HepG2 (cell line): Measurements from ENCODE around the gene FGGY. TPM values are rescaled to one million over a fixed set of nuclear protein-coding genes. Genes with fewer than 3 reads are reported as not detected.

Experiments
- ATAC-seq: fragments of 200-7000 bp; cut with Tn5 transposase; 3 replicates; pipeline ENCODE4 v1.9.1; 2020; ENCODE audit warnings: mild to moderate bottlenecking, moderate library complexity
- BruUV-seq: library from RNA; stranded (reverse); fragments of 400-500 nt; replicated peaks from 2 replicates; lab custom pipeline; 2021; lab: Mats Ljungman, UMichigan
- CTCF ChIA-PET: fragments of 300-600 bp; formaldehyde crosslinking; extraction: SDS; loops from one replicate; lab custom pipeline; 2021; ENCODE audit warnings: low total read pairs, inconsistent platforms, low intra/inter-chr PET ratio; lab: Yijun Ruan, JAX
- POLR2A ChIA-PET: fragments of 350-600 bp; sonication (Branson Sonifier 250); formaldehyde crosslinking; loops from one replicate; lab custom pipeline; 2020; ENCODE audit warnings: antibody characterized with exemption, inconsistent platforms; lab: Yijun Ruan, JAX
- DNase-seq: peaks from one replicate; pipeline ENCODE4 v3.0.0-alpha.2; 2015; ENCODE audit warnings: low spot score
- FAIRE-seq: peaks from 3 replicates; lab custom pipeline; 2011; peaks lifted over from hg19 to GRCh38; lab: Jason Lieb, UNC
- H2AFZ ChIP-seq: one replicate; pipeline ENCODE4 v1.6.1; 2011; ENCODE audit warnings: low read length, inconsistent platforms
- H3K27ac ChIP-seq: fragments of 300-600 bp; 3 replicates; pipeline ENCODE4 v1.8.0; 2011; ENCODE audit warnings: mixed run types, mild to moderate bottlenecking, mixed read lengths, low read length, inconsistent platforms; ENCODE audit not compliant: insufficient read depth; ENCODE audit errors: extremely low read length
- H3K27me3 ChIP-seq, 2 experiments: fragments of 200-600 bp in 1 of 2; 2 replicates in 1 of 2; 3 replicates in 1 of 2; pipeline versions ENCODE4 v1.6.0 to v1.8.0; 2011; ENCODE audit warnings: low read length in 2 of 2, mild to moderate bottlenecking in 2 of 2, moderate library complexity in 2 of 2, inconsistent platforms in 1 of 2; ENCODE audit not compliant: insufficient read depth in 2 of 2, control insufficient read depth in 1 of 2
- H3K36me3 ChIP-seq, 2 experiments: fragments of 200-600 bp in 1 of 2; replicated peaks in 1 of 2; 2 replicates in 1 of 2; 3 replicates in 1 of 2; pipeline versions ENCODE4 v1.5.1 to v1.8.0; 2011; ENCODE audit warnings: low read length in 2 of 2, inconsistent platforms in 1 of 2; ENCODE audit not compliant: insufficient read depth in 2 of 2, control insufficient read depth in 1 of 2
- H3K4me1 ChIP-seq: 2 replicates; pipeline ENCODE4 v1.5.1; 2012; ENCODE audit warnings: low read length, inconsistent platforms; ENCODE audit not compliant: insufficient read depth
- H3K4me2 ChIP-seq: 2 replicates; pipeline ENCODE4 v1.6.0; 2011; ENCODE audit warnings: low read depth, low read length, inconsistent platforms
- H3K4me3 ChIP-seq, 3 experiments: fragments of 200-600 bp in 1 of 3; sonication (generic), shearing (Covaris generic) in 1 of 3; replicated peaks in 1 of 3; 2 replicates each; pipeline ENCODE4 v1.5.1; 2011 to 2016; ENCODE audit warnings: low read length in 3 of 3, inconsistent platforms in 2 of 3, low read depth in 2 of 3, mild to moderate bottlenecking in 2 of 3, control low read depth in 1 of 3, mixed read lengths in 1 of 3; ENCODE audit not compliant: insufficient read depth in 1 of 3
- H3K79me2 ChIP-seq: one replicate; pipeline ENCODE4 v1.6.1; 2011; ENCODE audit warnings: low read length, inconsistent platforms; ENCODE audit not compliant: insufficient read depth
- H3K9ac ChIP-seq: 2 replicates; pipeline ENCODE4 v1.6.0; 2011; ENCODE audit warnings: mild to moderate bottlenecking, low read depth, low read length, inconsistent platforms; ENCODE audit not compliant: insufficient read depth
- H3K9me3 ChIP-seq: 2 replicates; pipeline ENCODE4 v1.5.1; 2012; ENCODE audit warnings: mild to moderate bottlenecking, low read length
- H4K20me1 ChIP-seq: 2 replicates; pipeline ENCODE4 v1.6.0; 2011; ENCODE audit warnings: inconsistent platforms, mild to moderate bottlenecking, low read length, moderate library complexity; ENCODE audit not compliant: insufficient read depth
- ATF2 ChIP-seq: sonication (generic); formaldehyde crosslinking; IDR thresholded peaks from 2 replicates; pipeline ENCODE4 v1.4.0; 2020; ENCODE audit warnings: missing genetic modification reagents
- DPF2 ChIP-seq: sonication (generic); formaldehyde crosslinking; IDR thresholded peaks from 2 replicates; pipeline ENCODE4 v1.4.0; 2020; ENCODE audit warnings: mild to moderate bottlenecking, low read depth, missing genetic modification reagents, borderline replicate concordance
- MIER3 ChIP-seq: IDR thresholded peaks from 2 replicates; pipeline ENCODE4 v1.6.1; 2016; ENCODE audit warnings: missing compliant biosample characterization, borderline replicate concordance
- MNT ChIP-seq: fragments of 450-650 bp; IDR thresholded peaks from 2 replicates; pipeline ENCODE4 v1.6.1; 2016
- REST ChIP-seq, 2 experiments: IDR thresholded peaks; 2 replicates each; pipeline ENCODE4 v1.6.1; 2011 to 2012; ENCODE audit warnings: low read length in 2 of 2, borderline replicate concordance in 1 of 2, low read depth in 1 of 2, mild to moderate bottlenecking in 1 of 2, moderate library complexity in 1 of 2
- SMC3 ChIP-seq: IDR thresholded peaks from 2 replicates; pipeline ENCODE4 v1.6.1; 2011; ENCODE audit warnings: low read length, improper control_type of control experiment
- TBL1XR1 ChIP-seq: fragments of 150-350 bp; IDR thresholded peaks from 2 replicates; pipeline ENCODE4 v1.6.1; 2014; ENCODE audit warnings: borderline replicate concordance, low read length; ENCODE audit not compliant: partially characterized antibody
- ZKSCAN8 ChIP-seq: IDR thresholded peaks from 2 replicates; pipeline ENCODE4 v1.6.1; 2016; ENCODE audit warnings: borderline replicate concordance, missing genetic modification reagents, missing compliant biosample characterization
- ZNF407 ChIP-seq: sonication (generic); formaldehyde crosslinking; IDR thresholded peaks from one replicate; pipeline ENCODE4 v1.5.1; 2020; ENCODE audit warnings: mild to moderate bottlenecking, missing genetic modification reagents; ENCODE audit errors: not compliant biosample characterization
- WGBS: methylation state at CpG from one replicate; pipeline ENCODE4 v1.1.6; 2017; ENCODE audit warnings: low lambda C conversion rate; 5-methylcytosine and 5-hydroxymethylcytosine counted together
- in situ Hi-C: cut with HindIII; loops from 2 replicates; pipeline ENCODE4 v1.10.0; 2017; ENCODE audit warnings: low pct_unique_long_range_greater_than_20kb; ENCODE audit not compliant: extremely low pct_ligation_motif_present
- intact Hi-C: fragments of 100-400 bp; cut with micrococcal nuclease; formaldehyde crosslinking; loops from one replicate; pipeline ENCODE4 v1.10.0; 2022; ENCODE audit not compliant: unreplicated experiment
- polyA plus RNA-seq, 8 experiments: library from polyadenylated mRNA; depleted of rRNA in 3 of 8; stranded (reverse) in 7 of 8; unstranded in 1 of 8; fragments of >200 nt; fragmentation: Illumina TruSeq in 4 of 8; extraction: Trizol in 4 of 8; gene quantifications; 2 replicates each; pipeline versions ENCODE4 v1.2.1 to v1.2.3, GENCODE V29; 2011 to 2016; ENCODE audit warnings: low read depth in 4 of 8, missing spikeins in 1 of 8, mixed read lengths in 1 of 8; ENCODE audit not compliant: insufficient read depth in 1 of 8
- total RNA-seq, 5 experiments: library from RNA; depleted of rRNA; stranded (reverse); fragments of >200 nt; fragmentation: Illumina TruSeq; extraction: Trizol; gene quantifications; 2 replicates each; pipeline ENCODE4 v1.2.3, GENCODE V29; 2016; ENCODE audit warnings: low read depth in 1 of 5

FGGY gene
- total and polyA plus RNA-seq, 2 of the 13 experiments (the other 11 are each of a cell fraction or from before 2014, with no cell fraction given), result 15.7 to 27.5 TPM

- no peaks in the 10 kb centered on the region for H3K27me3 ChIP-seq
- ATAC-seq (no peak), DNase-seq (no peak), FAIRE-seq (no peak)
- intact Hi-C loops (loop anchor here (10.0 kb wide), 1 partner anchor 827 kb away; no protein-coding TSS in a partner anchor), in situ Hi-C loops (loop anchor here (10.0 kb wide), 1 partner anchor 1007 kb away; no protein-coding TSS in a partner anchor)
- no peak overlapping the region for H3K9ac ChIP-seq
- no peak overlapping the region for H3K27ac ChIP-seq
- no peaks in the 10 kb centered on the region for H3K9me3 ChIP-seq
- CTCF ChIA-PET, result no interaction called here
- H2AFZ ChIP-seq, result no peak overlapping the region
- POLR2A ChIA-PET, result no interaction called here
- H3K4me2 ChIP-seq, result no peak overlapping the region
- no TSS peak for BruUV-seq
- 92% methylated on average over 2 of the region's 2 CpGs for WGBS
- no peaks in the 10 kb centered on the region for H4K20me1 ChIP-seq
- peaks cover 10% of the 10 kb centered on the region for H3K4me1 ChIP-seq
- no peak overlapping the region for H3K4me3 ChIP-seq
- H3K79me2 ChIP-seq, result no peaks in the 10 kb centered on the region
- no peaks in the 10 kb centered on the region for H3K36me3 ChIP-seq
- no peak for TF ChIP-seq TBL1XR1
- no peak for TF ChIP-seq ATF2 (CRISPR knock-in tag)
- TF ChIP-seq SMC3, result no peak
- TF ChIP-seq REST (IDR thresholded peaks at IDR 0.05; ENCODE audit: borderline replicate concordance in 1 of 2, low read depth in 1 of 2, low read length in 2 of 2), result no peak
- no peak for TF ChIP-seq DPF2 (CRISPR knock-in tag)
- TF ChIP-seq MNT, result no peak
- no peak for TF ChIP-seq ZKSCAN8
- no peak for TF ChIP-seq MIER3 (CRISPR knock-in tag)
- no peak for TF ChIP-seq ZNF407 (CRISPR knock-in tag)
Measured at GRCh38 chr1:59751801-59752200, 454.9 kb downstream of the FGGY start.
